ENCODE data around the gene MYO1E.

Gene MYO1E

DNA sequence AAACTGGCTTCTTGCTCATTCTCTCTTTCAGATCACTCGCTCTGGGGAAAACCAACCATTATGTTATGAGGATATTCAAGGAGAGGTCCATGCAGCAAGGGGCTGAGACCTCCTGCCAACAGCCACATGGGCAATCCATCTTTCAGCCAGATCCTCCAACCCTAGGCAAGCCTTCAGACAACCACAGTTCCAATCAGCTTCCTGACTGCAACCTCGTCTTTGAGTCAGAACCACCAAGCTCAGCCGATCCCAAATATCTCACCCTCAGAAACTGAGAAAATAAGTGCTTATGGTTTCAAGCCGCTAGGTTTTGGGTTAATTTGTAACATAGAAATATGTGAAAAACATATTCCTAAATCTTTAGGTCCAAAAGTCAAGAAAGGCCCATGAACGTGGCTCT is 155.8 kb downstream of the MYO1E start:
- Histone ChIP-seq H3K9me3 (no peaks in the 10 kb centered on the region), H3K27ac (no peak overlapping the region)
- intact Hi-C loops (cut with DNase I; ENCODE audit: low total_unique reads), result no loop called here

GRCh38 chr15:59210186-59210585 is 162.5 kb downstream of the MYO1E start:
- DNase-seq, result no peak
- no peak for TF ChIP-seq CTCF (IDR thresholded peaks at IDR 0.05)
- no peak overlapping the region for H3K27ac ChIP-seq
- H3K9me3 ChIP-seq, result no peaks in the 10 kb centered on the region
- intact Hi-C loops (cut with DNase I; ENCODE audit: low total_unique reads), result no loop called here
- no peak overlapping the region for H3K4me3 ChIP-seq
- no peaks in the 10 kb centered on the region for H3K4me1 ChIP-seq
- H3K27me3 ChIP-seq, result no peaks in the 10 kb centered on the region
- peaks cover 72 to 80% (median 76%) of the 10 kb centered on the region in 3 donors for H3K36me3 ChIP-seq

More for the DNA sequence above, 155.8 kb downstream of the MYO1E start:
- TF ChIP-seq CTCF (IDR thresholded peaks at IDR 0.05), result no peak
- Histone ChIP-seq H3K4me1 (peaks cover 0 to 30% (median 3%) of the 10 kb centered on the region in 4 donors), H3K36me3 (peaks cover 47 to 62% (median 50%) of the 10 kb centered on the region in 3 donors), H3K27me3 (no peaks in the 10 kb centered on the region), H3K4me3 (no peak overlapping the region)
- DNase-seq, result no peak

GRCh38 chr15:59208613-59209249 is 163.9 kb downstream of the MYO1E start:
- DNase-seq, result no peak
- Histone ChIP-seq H3K9me3 (no peaks in the 10 kb centered on the region), H3K27ac (no peak overlapping the region), H3K36me3 (peaks cover 75 to 82% (median 76%) of the 10 kb centered on the region in 3 donors), H3K4me1 (no peaks in the 10 kb centered on the region), H3K4me3 (no peak overlapping the region), H3K27me3 (no peaks in the 10 kb centered on the region)
- no peak for TF ChIP-seq CTCF (IDR thresholded peaks at IDR 0.05)
- intact Hi-C loops (cut with DNase I; ENCODE audit: low total_unique reads), result no loop called here

- intact Hi-C loops (cut with DNase I; ENCODE audit: low total_unique reads), result no loop called here
- Histone ChIP-seq H3K4me1 (no peaks in the 10 kb centered on the region), H3K27me3 (no peaks in the 10 kb centered on the region), H3K36me3 (peaks cover 78 to 88% (median 87%) of the 10 kb centered on the region in 3 donors), H3K9me3 (no peaks in the 10 kb centered on the region), H3K4me3 (no peak within 1 kb of the TSS), H3K27ac (no peak within 1 kb of the TSS)
- TF ChIP-seq CTCF (IDR thresholded peaks at IDR 0.05), result no peak
- no peak for DNase-seq
Observed at GRCh38 chr15:59206623-59207183, 166.0 kb downstream of the MYO1E start, which contains the start of gene LDHAL6B. LDHAL6B (plus strand) TSS chr15:59206843; CDS start chr15:59206941, 98 bp downstream.

- Histone ChIP-seq H3K27ac (no peak overlapping the region), H3K4me3 (no peak overlapping the region), H3K27me3 (no peaks in the 10 kb centered on the region), H3K4me1 (no peaks in the 10 kb centered on the region), H3K36me3 (peaks cover 82 to 94% (median 94%) of the 10 kb centered on the region in 3 donors), H3K9me3 (no peaks in the 10 kb centered on the region)
- DNase-seq, result no peak
- no peak for TF ChIP-seq CTCF (IDR thresholded peaks at IDR 0.05)
- intact Hi-C loops (cut with DNase I; ENCODE audit: low total_unique reads), result no loop called here
Observed at GRCh38 chr15:59205839-59206622, 166.6 kb downstream of the MYO1E start.
